Nephron (organoid): Measurements from ENCODE around the gene RNF6.

Source experiments
- H3K27ac Mint-ChIP-seq, 3 experiments: 2 replicates each; pipeline ENCODE4 v1.8.0; 2020; ENCODE audit warnings: mixed read lengths in 3 of 3, mild to moderate bottlenecking in 2 of 3, moderate library complexity in 1 of 3
- H3K27me3 Mint-ChIP-seq: 2 replicates; pipeline ENCODE4 v1.8.0; 2021; ENCODE audit warnings: low read depth, mild to moderate bottlenecking, moderate library complexity, mixed read lengths
- H3K36me3 Mint-ChIP-seq: 2 replicates; pipeline ENCODE4 v1.8.0; 2020; ENCODE audit warnings: low read depth, mixed read lengths
- H3K4me1 Mint-ChIP-seq: 2 replicates; pipeline ENCODE4 v1.8.0; 2020; ENCODE audit warnings: mixed read lengths
- H3K4me3 Mint-ChIP-seq, 3 experiments: 2 replicates each; pipeline ENCODE4 v1.8.0; 2020; ENCODE audit warnings: mild to moderate bottlenecking in 3 of 3, mixed read lengths in 3 of 3, moderate library complexity in 2 of 3
- H3K9me3 Mint-ChIP-seq: 2 replicates; pipeline ENCODE4 v1.8.0; 2020; ENCODE audit warnings: mixed read lengths
- CTCF ChIP-seq, 3 experiments: fragments of 200-600 bp; sonication (generic); IDR thresholded peaks; one replicate each; pipeline ENCODE4 v1.5.0; 2021; ENCODE audit warnings: antibody characterized with exemption in 3 of 3; ENCODE audit not compliant: unreplicated experiment in 3 of 3

RNF6 gene

GRCh38 chr13:26221721-26222519 lies at the start of gene RNF6:
Gene RNF6 (minus strand): TSS chr13:26222314. CDS start chr13:26219649, 2,665 bp downstream.
- Mint-ChIP-seq H3K27ac (peak within 1 kb of the TSS; percentile 95 to 98 (median 98)), H3K4me3 (peak within 1 kb of the TSS; percentile 94 to 97 (median 95)), H3K27me3 (no peaks in the 10 kb centered on the region)

DNA sequence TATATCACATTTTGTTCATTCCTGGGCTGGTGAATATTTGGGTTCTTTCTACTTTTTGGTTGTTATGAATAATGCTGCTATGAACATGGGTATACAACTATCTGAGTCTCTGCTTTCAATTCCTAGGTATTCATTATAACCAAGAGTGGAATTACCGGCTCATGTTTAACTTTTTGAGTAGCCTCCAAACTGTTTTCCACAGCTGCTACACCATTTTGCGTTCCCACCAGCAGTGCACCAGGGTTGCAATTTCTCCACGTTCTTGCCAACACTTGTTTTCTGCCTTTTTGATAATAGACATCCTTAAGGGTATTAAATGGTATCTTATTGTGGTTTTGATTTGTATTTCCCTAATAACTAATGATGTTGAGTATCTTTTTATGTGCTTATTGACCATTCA lies 48.6 kb upstream of the RNF6 start:
- H3K27ac Mint-ChIP-seq: no peak overlapping the region
- no peaks in the 10 kb centered on the region for H3K9me3 Mint-ChIP-seq
- TF ChIP-seq CTCF (IDR thresholded peaks at IDR 0.05; ENCODE audit: unreplicated experiment in 3 of 3): no peak
- peaks cover 6% of the 10 kb centered on the region for H3K4me1 Mint-ChIP-seq
- H3K4me3 Mint-ChIP-seq: no peak overlapping the region
- H3K27me3 Mint-ChIP-seq: no peaks in the 10 kb centered on the region
- no peaks in the 10 kb centered on the region for H3K36me3 Mint-ChIP-seq

More at GRCh38 chr13:26221721-26222519, at the start of gene RNF6:
- no peak for TF ChIP-seq CTCF (IDR thresholded peaks at IDR 0.05; ENCODE audit: unreplicated experiment in 3 of 3)
- H3K4me1 Mint-ChIP-seq: peaks cover 29% of the 10 kb centered on the region
- H3K9me3 Mint-ChIP-seq: no peaks in the 10 kb centered on the region
- H3K36me3 Mint-ChIP-seq: peaks cover 29% of the 10 kb centered on the region

- Mint-ChIP-seq H3K4me3 (no peak overlapping the region), H3K9me3 (no peaks in the 10 kb centered on the region), H3K27me3 (no peaks in the 10 kb centered on the region), H3K36me3 (peaks cover 11% of the 10 kb centered on the region), H3K4me1 (peaks cover 6% of the 10 kb centered on the region), H3K27ac (no peak overlapping the region)
- no peak for TF ChIP-seq CTCF (IDR thresholded peaks at IDR 0.05; ENCODE audit: unreplicated experiment in 3 of 3)
These were observed 44.2 kb upstream of the RNF6 start for GRCh38 chr13:26266311-26266710.

- Mint-ChIP-seq H3K27ac (no peak overlapping the region), H3K4me3 (no peak overlapping the region), H3K36me3 (peaks cover 11% of the 10 kb centered on the region), H3K4me1 (peaks cover 5% of the 10 kb centered on the region), H3K9me3 (no peaks in the 10 kb centered on the region), H3K27me3 (no peaks in the 10 kb centered on the region)
- no peak for TF ChIP-seq CTCF (IDR thresholded peaks at IDR 0.05; ENCODE audit: unreplicated experiment in 3 of 3)
These were observed 40.0 kb upstream of the RNF6 start for GRCh38 chr13:26262156-26262555.

DNA sequence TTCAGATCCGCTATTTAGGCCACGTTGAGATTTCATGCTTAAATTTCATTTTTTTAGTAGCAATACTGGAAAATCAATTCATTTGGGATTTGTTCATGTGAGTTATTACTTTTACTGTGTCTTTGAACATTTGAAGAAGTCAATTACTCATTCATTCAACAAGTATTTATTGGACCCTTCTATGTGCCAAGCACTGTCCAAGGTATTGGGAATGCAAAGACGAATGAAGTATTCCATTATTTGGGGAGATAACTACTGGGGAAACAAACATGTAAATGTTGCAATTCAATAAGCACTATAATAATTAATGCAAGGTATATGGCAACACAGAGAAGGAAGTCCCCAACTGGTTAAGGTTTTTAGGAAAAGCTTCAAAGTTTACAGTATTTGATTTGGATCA lies 37.5 kb upstream of the RNF6 start:
- Mint-ChIP-seq H3K9me3 (no peaks in the 10 kb centered on the region), H3K4me3 (no peak overlapping the region), H3K27me3 (no peaks in the 10 kb centered on the region), H3K36me3 (peaks cover 9% of the 10 kb centered on the region), H3K4me1 (peaks cover 26% of the 10 kb centered on the region), H3K27ac (no peak overlapping the region)
- no peak for TF ChIP-seq CTCF (IDR thresholded peaks at IDR 0.05; ENCODE audit: unreplicated experiment in 3 of 3)

DNA sequence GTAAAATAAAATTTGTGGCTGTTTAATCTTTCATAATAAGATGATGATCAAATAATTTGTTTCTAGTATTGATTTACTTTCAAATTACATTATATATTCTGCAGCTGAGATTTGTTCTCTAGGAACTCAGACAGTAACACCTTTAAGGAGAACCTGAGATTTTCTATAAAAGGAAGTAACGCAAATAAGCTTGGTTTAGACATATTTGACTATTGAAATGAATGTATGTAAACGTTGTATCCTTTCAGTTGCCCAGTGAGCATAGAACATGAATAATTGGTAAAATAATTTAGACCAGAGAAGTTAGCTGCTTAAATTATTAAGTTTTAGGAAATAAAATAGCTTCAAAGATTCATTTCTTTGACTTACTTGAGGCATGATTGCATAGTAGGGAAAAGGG lies 34.9 kb upstream of the RNF6 start:
- H3K27ac Mint-ChIP-seq: no peak overlapping the region

More for the DNA sequence above, 34.9 kb upstream of the RNF6 start:
- Mint-ChIP-seq H3K36me3 (peaks cover under 1% of the 10 kb centered on the region), H3K4me1 (peaks cover 31% of the 10 kb centered on the region), H3K27me3 (no peaks in the 10 kb centered on the region), H3K4me3 (peak overlapping the region; percentile 16 to 95 (median 38)), H3K9me3 (no peaks in the 10 kb centered on the region)
- no peak for TF ChIP-seq CTCF (IDR thresholded peaks at IDR 0.05; ENCODE audit: unreplicated experiment in 3 of 3)
